Stimulated activated CD8-positive, alpha-beta memory T cell treated with anti-CD3 and anti-CD28 coated beads, Interleukin-7, amount 100 ng/mL, for 24 hours (primary cell): ENCODE results near the gene BCL2L12.

Experiments used
- DNase-seq: peaks from one replicate; pipeline ENCODE4 v3.0.0-alpha.2; 2020; ENCODE audit warnings: low read depth

BCL2L12 gene

DNA sequence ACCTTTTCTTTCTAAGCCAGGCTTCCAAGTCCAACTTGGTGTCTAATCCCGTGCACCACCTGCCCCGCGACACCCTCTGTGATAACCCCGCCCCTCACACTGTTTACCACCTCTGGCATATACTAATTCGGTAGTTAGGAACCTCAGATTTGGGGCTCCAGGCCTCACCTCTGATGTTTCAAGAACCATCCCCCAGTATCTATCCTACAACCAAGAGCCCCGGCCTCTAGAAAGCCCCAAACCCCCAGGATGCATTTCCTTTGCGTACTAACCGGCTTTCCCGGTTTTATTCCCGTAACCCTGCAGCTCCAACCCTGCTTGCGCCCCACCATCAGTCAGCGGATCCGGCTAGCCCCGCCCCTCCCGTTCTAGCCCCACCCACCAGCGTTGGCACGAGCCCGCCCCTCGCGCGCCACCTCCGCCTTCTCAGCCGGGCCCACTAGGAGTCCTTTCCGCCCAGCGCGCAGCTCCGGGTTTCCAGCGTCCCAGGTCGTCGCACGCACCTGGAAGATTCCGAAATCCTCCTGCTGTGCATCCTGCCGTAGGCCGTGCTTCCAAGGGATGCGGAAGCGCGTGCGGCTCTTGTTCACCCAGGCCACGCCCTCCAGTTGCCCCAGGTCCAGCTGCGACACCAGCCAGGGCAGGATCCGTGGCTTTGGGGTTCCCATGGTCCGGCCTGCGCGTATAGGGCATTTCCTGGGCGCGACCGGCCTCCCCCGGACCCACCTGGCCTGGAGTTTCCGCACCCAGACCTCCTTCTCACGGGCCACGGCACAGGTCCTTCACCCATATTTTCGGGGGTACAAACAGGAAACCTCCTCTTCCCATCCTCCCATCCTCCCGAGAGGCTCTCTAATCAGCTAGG, 1.3 kb upstream of the BCL2L12 start:
- peak; percentile 91 for DNase-seq

DNA sequence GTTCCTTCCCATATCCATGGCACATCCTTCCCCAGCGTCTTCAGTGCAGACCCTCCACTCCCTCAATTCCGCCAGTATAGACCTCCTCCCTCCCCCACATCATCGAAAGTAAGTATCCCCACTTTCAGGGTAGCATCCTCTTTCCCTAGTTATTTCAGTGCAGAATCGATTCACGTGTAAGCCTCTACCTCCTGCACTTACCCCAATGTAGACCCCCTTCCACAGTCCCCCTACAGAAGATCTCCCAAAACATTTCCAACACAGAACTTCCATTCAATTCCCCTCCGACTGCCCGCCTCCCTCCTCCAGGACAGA, 740 bp upstream of the BCL2L12 start:
- DNase-seq: no peak

DNA sequence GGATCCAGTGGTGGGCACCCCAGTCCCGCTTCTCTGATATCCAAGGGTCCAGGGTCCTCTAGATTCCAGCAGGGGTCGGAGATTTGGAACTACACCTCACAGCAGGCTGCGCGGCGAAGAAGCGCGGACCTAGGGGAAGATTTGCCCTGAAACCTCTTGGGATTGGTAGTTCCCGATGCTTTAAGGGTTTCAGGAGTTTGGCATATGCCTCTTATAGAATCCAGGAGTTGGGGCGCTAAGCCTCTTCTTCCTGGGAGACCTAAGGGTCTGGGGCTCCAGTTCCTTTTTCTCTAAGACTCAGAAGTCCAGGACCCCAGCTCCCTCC, 349 bp downstream of the BCL2L12 start:
- no peak for DNase-seq

DNA sequence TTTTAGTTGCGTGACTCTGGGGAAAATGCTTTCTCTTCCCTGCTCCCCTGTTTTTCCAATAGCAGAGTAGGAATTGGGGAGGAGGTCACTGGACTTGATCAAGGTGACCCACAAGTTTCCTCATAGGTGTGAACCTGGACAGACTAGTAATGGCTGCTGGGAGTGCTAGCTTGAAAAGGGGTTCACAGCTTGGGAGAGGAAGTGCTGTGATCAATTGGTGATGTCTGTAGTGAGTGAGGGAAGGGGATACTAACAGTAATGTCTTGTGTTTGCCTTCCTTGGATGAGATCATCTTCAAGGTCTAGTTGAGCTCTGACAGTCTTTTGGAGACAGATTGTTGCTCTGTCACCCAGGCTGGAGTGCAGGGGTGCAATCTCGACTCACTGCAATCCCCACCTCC, 1.7 kb downstream of the BCL2L12 start:
- DNase-seq: no peak

DNA sequence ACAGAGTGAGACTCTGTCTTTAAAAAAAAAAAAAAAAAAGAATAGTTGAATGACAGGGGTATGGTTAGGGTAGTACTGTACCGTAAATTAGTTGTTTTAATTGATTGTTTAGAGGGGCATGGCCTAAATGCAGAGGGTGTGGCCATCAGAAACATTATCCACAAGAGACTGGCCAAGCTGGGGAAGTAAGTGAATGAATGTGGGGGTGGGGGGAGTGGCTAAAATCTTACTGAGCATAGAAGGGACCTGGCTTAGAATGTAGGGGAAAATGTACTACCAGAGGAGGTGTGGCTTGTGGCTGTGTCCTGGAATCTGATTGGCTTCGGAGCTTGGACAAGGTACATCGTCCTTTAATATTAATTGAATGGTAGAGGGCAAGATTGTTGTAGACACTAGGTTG, 3.8 kb downstream of the BCL2L12 start:
- DNase-seq: no peak

DNA sequence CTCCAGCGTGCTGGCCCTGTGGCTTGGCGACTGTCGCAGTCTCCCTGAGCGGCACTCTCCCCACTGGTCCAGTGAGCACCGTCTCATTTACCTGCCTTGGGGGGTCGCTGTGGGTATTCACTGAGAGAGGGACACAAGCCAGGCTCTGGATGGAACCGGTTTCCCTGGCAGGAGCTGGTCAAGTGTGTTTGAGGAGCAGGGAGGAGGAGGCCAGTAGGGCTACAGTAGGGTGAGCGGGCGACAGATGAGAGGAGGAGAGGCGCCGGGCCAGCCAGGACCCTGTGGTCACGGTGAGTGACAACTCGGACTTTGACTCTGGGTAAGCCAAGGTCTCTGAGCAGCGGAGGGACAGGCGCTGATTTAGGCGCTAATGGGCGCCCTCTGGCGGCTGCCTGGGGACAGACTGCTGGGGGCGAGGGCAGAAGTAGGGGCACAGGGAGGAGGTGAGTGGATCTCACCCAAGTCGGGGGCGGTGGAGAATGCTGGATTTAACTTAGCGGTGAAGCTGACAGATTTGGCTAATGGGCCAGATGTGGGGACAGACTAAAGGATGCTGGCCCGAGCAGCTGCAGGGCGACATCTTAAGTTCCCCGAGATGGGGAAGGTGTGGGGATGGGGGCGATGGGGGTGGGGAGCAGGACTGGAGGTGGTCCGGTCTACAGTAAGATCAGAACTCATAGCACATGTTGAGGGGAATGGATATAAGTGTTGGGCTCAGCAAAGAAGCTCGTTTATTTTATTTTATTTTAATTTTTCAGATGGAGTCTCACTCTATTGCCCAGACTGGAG, 6.6 kb downstream of the BCL2L12 start:
- DNase-seq: peak; percentile 64

DNA sequence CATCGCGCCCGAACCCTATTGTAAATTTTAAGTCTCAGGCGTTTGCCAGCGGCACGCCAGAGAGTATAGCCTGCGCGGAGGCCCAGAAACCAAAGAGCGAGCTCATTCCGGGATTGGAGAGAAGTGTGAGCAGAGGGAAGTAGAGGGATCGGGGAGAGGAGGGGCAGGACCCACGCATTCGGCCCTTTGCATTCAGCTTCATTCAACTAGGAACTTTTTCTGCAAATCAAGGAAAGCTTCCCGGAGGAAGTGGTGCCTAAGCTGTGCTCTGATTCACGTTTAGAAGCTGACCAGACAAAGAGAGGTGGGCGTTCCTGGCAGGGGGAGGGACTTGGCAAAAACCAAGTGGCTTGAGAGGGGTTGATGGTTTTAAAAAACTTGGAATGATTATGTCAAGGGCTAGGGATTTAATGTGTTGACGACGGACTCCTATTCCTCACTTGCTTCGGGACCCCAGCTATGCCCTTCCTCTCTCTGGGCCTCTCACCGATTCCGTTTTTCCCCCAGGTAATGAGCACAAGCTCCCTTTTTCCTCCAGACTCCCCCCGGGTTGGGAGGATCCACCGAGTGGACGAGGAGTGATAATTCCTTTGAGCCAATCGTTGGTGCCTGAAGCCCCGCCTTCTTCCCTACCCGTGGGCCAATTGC, 10.5 kb downstream of the BCL2L12 start:
- no peak for DNase-seq

DNA sequence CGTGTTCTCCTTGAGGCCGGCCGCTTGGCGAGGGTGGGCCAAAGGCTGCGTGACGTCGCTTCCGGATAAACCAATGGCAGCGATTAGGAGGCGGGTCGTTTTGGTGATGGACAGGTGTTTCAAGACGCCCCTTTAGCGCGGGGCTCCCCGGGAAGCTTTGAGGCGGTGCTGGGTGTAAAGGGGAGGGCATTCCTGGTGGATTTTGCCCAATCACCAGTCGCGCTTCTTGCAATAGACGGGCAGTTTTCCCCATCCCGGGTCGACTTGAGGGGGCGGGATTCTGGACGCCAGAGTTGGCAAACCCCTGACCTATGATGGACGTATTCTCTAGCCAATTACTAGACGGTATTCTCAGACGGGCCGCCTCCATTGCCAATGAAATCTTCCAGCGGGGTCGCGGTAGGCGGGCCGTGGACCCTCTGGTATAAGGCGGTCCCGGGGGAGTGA, 11.1 kb downstream of the BCL2L12 start:
- DNase-seq: peak; percentile 94

DNA sequence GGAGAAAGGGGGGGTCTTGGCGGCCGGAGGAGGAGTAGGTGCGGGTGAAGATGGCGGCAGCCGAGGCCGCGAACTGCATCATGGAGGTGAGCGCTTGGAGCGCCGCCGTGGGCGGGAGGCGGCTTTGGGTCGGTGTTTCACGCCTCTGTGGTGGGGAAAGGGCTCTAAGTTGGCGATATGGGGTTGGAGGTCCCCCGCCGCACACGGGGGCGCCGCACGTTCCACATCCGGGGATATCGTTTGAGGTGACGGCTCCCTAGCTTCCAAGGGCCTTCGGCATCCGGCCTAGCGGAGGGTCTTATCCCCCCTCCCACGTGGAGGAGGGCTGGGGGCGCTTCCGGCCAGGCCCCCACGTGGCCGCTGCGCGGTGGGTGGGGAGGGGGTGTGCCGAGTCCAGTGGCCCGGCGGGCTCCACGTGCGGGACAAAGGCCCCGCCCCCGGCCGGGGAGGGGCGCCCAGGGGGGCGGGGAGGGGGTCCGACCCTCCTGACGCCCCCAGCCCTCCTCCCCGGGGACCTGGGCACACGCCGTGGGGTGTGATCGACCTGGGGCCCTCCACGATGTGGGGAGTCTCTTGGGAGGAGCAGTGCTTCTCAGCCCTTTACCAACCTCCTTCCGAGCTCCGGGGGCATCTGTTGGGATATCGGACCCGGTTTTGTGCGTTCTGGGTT, 11.6 kb downstream of the BCL2L12 start, which contains the start of gene PRMT1:
Gene PRMT1, plus strand, starts transcription at position 41 of the 670 bp plus-strand sequence. Its CDS starts 10 bp downstream, at position 51.
- DNase-seq: no peak

DNA sequence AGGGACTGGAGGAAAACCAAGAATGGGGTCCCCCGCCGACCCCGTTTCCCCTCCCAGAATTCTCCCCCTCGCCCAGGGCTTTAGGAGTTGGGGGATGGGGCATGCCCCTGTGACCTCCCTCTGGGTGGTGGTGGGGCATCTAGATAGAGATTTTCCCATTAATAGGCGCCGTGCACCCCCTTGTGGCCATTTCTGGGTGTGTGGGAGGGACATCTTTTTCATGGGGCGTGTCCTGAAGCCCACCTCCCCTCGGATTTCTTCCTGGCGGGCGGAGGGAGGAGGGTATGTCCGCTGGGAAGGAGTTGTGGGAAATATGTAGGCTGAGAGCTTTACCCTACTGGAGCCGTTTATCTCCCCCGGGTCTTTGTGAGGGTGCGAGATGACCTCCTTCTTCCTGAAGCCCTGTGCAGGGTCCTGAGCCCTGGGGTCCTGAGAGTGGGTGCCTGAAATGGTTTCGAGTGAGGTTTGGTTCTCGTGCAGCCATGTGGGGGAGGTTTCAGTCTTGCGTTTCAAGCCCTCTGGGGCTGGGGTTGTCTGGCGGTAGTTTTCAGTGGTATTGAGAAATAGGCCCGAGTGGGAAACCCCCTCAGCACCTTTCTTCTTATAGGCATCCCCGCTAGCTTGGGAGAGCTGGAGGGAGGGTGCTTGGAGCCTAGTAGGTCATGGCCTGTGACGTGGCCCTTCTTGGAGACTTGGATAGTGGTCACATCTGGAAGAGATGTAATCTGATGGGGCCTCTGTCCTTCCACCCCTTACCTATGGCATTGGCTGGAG, 12.4 kb downstream of the BCL2L12 start:
- DNase-seq: peak; percentile 62

DNA sequence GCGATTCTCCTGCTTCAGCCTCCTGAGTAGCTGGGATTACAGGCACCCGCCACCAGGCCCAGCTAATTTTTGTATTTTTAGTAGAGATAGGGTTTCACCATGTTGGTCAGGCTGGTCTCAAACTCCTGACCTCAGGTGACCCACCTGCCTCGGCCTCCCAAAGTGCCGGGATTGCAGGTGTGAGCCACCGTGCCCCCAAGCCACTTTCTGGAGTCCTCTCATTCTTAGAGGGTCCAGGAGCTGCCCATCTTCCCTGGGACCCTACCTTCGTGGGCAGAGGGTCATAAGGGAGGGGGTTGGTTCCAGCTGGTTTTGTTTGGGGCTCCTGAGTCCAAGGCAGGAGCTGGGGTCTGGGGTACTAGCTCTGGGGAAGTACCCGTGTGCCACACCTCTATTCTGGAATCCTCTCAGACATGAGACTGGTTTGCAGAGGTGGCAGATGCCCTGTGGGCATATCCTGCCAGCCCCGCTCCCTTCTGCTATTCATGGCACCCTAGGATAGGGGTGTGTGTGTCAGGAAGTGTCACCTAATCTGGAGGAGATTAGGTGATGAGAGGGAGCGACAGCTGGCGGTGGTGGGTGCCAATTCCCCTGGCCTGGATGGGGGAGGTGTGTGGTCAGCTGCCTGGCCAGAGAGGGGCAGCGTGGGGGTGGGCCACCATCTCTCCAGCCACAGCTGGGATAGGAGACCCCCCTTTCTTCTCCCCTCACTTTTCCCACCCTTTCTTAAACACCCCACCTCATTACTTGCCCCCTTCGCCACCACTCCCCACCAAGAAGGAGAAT, 13.4 kb downstream of the BCL2L12 start:
- DNase-seq: no peak

DNA sequence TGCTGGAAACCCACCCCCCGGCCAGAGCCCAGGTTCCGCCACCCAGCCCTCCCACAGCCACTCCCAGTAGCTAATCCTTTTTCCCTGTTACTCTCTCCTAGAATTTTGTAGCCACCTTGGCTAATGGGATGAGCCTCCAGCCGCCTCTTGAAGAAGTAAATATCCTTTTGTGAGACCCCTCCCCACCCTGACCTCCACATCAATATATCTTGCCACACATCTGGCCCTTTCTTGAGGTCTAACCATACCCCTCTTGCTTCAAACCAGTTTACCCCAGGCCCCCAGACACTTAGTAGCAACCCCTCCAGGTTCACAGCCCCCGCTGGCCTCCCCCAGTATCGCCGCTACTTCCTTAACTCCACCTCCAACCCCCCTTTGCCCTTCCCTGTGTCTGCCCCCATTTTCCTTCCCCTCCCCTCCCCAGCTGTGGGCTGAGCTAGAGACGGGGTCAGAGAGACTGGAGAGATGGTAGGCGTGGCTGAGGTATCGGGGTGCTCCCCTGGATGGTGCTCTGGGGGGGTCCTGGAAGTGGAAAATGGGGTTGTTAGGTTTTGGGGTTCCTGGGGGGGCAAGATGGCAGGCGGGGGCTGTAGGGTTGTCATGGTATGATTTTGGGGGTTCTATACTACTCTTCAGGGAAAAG, 14.2 kb downstream of the BCL2L12 start:
- DNase-seq: no peak

DNA sequence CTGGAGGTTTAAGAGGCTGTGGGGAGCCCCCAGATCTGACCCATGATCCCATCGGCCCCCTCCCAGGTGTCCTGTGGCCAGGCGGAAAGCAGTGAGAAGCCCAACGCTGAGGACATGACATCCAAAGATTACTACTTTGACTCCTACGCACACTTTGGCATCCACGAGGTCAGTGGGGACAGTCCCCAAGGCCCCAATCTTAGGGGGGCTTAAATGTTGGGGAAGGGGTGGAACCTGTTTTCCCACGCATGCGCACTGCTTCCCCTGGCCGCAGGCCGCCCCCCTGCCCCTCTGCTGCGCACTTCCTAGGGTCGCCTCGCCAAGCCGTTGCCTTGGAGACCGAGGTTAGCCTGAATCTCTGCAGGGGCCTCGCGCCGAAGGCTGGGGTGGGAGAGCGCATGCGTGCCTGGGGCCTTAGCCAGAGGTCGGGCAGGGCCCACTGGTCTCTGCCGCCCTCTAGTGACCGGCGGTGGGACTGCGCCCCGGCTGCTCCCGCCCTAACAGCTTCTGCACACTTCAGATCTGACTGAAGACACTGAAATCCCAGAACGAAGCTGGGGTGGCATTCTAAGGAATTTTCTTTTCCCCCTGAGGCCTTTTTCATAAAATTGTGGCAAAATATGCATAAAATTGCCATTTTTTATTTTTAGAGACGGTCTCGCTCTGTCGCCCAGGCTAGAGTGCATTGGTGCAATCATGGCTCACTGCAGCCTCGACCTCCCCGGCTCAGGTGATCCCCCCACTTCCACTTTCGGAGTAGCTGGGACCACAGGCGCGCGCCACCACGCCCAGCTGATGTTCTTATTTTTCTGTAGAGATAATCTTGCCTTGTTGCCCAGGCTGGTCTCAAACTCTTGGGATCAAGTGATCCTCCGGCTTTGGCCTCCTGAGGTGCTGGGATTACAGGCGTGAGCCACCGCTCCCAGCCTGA, 15.0 kb downstream of the BCL2L12 start:
- DNase-seq: peak; percentile 91

DNA sequence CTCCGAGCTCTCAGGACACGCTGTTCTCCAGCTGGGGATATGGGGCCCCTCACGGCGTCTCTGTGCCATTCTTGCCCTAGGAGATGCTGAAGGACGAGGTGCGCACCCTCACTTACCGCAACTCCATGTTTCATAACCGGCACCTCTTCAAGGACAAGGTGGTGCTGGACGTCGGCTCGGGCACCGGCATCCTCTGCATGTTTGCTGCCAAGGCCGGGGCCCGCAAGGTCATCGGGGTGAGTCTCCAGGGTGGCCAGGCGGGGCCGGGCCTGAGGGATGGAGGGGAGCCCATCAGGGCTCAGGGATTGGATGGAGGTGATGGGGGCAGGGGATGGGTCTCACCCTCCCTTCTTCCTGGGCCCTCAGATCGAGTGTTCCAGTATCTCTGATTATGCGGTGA, 16.1 kb downstream of the BCL2L12 start:
- no peak for DNase-seq

DNA sequence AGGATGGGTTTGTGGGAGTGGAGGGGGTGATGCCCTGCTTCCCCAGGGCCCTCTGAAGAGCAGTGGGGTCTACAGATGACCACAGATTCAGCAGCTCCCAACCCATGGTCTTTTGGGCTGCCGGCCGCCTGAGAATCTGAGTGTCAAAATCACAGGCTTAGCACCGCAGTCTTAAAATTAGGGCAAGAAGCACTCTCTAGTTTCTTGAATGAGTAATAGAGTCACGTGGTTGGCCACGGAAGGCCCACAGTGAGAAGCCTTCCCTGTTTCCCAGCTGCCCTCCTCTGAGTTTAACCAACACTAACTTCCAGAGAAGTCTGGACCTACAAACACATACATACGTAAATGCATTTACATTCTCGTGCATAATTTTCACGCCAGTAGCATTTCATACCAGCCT, 16.5 kb downstream of the BCL2L12 start:
- DNase-seq: no peak

DNA sequence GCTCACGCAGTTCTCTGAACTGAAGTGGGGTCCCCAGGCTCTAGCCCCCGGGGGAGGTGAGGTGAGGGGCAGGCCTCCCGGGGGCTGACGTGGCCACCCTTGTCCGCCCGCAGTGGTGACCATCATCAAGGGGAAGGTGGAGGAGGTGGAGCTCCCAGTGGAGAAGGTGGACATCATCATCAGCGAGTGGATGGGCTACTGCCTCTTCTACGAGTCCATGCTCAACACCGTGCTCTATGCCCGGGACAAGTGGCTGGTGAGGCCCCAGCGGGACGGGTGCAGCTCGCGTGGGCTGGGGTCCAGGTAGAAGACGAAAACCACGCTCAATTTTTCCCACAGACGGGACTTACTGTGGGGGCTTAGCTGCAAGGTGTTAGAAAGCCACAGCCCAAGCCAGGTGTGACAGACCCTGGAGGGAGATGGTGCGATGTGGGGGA, 18.1 kb downstream of the BCL2L12 start:
- no peak for DNase-seq

DNA sequence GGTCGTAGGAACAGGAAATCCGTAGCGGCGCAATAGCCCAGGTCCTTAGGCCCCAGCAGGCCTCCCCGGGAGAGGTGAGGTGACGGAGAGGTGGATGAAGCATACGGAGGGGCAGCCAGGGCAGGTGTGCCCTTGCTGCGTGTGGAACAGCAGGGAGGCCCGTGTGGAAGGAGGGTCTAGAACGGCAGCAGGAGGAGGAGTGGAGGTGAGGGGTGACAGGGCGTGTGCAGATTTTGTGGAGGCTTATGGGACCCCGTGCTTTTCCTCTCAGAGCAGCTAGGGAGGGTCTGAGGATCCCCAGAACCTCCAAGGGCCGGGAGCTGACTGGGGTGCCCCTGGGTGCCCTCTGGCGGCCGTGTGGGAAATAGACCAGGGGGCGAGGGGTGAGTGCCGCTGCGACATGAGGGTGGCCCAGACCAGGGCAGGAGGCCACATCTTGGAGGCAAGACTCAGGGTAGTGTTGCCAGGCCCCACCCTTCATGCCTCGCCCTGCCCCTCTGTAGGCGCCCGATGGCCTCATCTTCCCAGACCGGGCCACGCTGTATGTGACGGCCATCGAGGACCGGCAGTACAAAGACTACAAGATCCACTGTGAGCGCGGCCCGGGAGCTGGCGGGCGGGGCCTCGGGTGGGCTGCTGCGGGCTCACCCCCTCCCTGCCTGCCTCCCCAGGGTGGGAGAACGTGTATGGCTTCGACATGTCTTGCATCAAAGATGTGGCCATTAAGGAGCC, 18.7 kb downstream of the BCL2L12 start:
- DNase-seq: no peak

DNA sequence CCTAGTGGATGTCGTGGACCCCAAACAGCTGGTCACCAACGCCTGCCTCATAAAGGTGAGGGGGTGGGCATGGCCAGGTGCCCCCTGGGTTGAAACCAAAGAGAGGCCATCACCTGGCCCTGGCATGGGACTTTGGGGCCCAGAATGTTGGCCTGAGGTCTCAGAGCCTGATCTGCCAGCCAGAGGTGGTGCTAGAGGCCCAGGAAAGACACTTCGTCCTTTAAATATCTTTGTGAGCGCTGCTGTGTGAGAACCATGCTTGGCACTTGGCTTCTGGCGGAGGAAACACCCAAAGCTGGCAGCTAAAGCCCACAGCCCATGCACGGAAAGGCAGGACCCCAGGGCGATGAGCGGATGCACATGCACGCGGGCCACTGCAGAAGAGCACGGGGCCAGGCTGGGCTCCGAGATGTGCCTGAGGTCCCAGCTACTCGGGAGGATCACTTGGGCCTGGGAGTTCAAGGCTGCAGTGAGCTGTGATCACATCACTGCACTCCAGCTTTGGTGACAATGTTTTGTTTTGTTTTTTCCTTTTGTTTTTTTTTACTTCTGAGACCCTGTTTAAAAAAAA, 19.3 kb downstream of the BCL2L12 start:
- no peak for DNase-seq
